ENCODE measurements around the gene OPCML.
A peak's percentile ranks its signal among the peaks of the same experiment; 100 is the strongest.

OPCML gene

DNA sequence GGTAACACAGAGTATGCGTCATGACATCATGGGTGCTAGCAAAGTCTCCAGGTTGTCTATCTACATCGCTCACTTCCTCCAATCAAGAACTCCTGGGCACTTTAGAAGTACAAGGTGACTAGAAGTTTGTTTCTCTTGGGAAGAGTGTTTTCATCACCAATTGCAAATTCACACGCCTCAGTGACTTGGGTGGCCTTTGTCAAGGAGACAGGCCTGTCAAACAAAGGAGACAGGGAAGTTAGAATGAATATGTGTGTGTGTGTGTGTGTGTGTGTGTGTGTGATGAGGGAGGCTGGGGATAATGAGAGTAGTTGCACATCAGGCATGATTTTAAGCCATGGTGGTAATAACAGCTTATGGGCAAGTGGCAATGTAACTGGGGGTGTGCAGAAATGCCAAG, 953.2 kb downstream of the OPCML start:
- DNase-seq (ENCODE audit: low read depth, low spot score) = no peak
- POLR2A ChIA-PET = no interaction called here
- CTCF ChIA-PET = interaction anchor here (3.5 kb wide), 1 partner anchor 361 kb away, joined by 8 read pairs; no protein-coding TSS in a partner anchor
- H3K4me3 ChIP-seq (ENCODE audit: low read depth, low read length) = no peak overlapping the region
- TF ChIP-seq, protein P1, sequence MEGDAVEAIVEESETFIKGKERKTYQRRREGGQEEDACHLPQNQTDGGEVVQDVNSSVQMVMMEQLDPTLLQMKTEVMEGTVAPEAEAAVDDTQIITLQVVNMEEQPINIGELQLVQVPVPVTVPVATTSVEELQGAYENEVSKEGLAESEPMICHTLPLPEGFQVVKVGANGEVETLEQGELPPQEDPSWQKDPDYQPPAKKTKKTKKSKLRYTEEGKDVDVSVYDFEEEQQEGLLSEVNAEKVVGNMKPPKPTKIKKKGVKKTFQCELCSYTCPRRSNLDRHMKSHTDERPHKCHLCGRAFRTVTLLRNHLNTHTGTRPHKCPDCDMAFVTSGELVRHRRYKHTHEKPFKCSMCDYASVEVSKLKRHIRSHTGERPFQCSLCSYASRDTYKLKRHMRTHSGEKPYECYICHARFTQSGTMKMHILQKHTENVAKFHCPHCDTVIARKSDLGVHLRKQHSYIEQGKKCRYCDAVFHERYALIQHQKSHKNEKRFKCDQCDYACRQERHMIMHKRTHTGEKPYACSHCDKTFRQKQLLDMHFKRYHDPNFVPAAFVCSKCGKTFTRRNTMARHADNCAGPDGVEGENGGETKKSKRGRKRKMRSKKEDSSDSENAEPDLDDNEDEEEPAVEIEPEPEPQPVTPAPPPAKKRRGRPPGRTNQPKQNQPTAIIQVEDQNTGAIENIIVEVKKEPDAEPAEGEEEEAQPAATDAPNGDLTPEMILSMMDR (IDR thresholded peaks at IDR 0.05; ENCODE audit: insufficient read depth, low read length, missing control alignments) = no peak

DNA sequence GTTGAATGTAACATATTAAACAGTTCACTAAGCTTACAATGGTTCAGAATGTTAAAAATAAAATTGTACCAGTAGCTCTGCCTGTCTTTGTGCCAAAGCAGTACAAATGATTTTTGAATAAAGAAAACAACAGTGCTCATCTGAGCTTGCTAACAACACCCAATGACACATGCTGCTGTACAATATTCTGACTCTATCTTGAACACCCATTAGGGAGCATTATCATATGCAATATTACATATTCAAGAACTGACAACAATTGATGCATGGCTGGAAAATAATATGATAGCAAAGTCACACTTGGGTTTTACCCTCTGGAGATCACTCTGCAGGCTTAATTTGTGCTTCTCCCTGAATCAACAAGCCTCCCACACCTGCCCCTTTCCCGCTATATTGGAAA, 953.7 kb downstream of the OPCML start:
- no peak overlapping the region for H3K4me3 ChIP-seq (ENCODE audit: low read depth, low read length)
- DNase-seq (ENCODE audit: low read depth, low spot score) = no peak
- CTCF ChIA-PET = interaction anchor here (3.5 kb wide), 1 partner anchor 362 kb away, joined by 8 read pairs; no protein-coding TSS in a partner anchor
- TF ChIP-seq, protein P1 (IDR thresholded peaks at IDR 0.05; ENCODE audit: insufficient read depth, low read length, missing control alignments) = no peak
- POLR2A ChIA-PET = no interaction called here

DNA sequence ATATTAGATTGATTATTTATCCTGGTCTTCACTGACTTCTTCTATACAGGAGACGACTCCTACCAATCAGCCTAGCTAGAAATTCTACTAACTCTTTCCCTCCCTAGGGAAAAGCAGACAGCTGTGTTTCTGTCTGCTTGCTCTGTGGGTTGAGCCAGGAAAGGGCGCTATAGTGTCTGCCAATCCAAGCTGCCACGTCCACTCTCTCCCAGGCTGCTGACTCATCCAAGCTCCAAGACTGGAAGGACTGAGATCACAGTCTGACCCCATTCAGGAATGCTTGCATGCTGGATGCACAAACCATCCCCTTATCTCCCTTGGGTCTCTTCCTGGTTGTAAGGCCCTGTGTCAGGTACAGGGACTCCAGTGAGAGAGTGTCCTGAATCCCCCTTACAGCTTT, 955.6 kb downstream of the OPCML start:
- DNase-seq (ENCODE audit: low read depth, low spot score) = peak; percentile 96
- ChIA-PET CTCF (interaction anchor here (0.9 to 1.2 kb wide), 3 partner anchors 11 to 367 kb away, joined by 3 to 4 read pairs (median 4); no protein-coding TSS in a partner anchor), POLR2A (interaction anchor here (0.6 kb wide), 1 partner anchor 366 kb away, joined by 4 read pairs; no protein-coding TSS in a partner anchor)
- H3K4me3 ChIP-seq (ENCODE audit: low read depth, low read length) = no peak overlapping the region
- TF ChIP-seq, protein P1 (IDR thresholded peaks at IDR 0.05; ENCODE audit: insufficient read depth, low read length, missing control alignments) = no peak

DNA sequence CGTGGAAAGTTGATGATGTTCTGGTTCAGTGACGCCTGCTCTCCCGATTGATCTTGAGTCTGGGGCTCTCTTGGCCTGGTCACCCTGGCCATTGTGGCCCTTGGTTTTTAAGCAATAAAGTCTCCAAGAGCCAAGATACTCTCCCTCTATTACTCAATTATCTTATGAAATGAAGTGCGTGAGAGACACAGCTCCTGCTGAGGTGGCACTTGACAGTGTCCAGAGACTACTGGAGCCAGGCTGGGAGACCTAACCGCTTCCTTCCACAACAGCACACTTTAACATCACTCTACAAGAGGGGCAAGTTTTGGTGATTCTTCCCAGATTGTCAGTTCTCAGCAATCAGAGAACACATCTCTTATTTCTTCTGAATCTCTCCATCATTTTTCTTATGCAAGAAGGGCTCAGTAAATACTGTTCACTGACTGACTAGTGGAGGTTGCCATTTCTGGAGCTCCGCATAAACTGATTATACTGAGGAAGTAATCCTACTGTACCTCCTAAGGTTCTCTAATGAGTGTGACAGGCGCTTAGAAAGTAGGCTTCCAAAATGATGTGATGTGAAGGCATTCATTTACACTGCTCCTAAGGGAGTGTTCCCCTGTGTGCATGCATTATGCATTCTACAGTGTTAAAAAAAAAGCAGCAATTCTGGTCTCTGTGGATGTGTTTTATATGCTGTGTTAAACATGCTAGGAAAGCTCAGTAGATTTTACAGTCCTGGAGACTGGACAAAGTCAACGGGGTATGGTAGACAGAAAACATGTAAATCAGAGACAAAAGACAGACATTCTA, 968.0 kb downstream of the OPCML start:
- ChIA-PET CTCF (interaction anchor here (1.5 kb wide), 1 partner anchor 375 kb away, joined by 3 read pairs; no protein-coding TSS in a partner anchor), POLR2A (no interaction called here)
- DNase-seq (ENCODE audit: low read depth, low spot score) = no peak
- TF ChIP-seq, protein P1 (IDR thresholded peaks at IDR 0.05; ENCODE audit: insufficient read depth, low read length, missing control alignments) = no peak
- H3K4me3 ChIP-seq (ENCODE audit: low read depth, low read length) = no peak overlapping the region

DNA sequence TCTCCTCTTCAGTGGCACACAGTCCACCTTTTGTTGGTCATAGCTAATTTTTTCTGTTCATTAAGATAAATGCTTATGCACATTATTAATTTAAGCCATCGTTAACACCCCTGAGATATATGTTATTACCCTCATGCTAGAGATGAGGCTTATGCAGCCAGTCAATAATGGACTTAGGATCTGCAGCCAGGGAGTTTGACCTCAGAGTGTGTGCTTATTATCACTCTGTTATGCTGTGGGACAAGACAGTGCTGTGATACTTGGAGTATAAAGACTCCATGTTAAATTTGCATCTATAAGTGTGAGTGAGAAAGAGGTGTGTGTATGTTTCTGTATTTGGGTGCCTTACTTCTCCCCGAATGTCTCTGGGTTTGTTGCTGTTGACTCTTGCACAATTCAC, 969.3 kb downstream of the OPCML start:
- TF ChIP-seq, protein P1 (IDR thresholded peaks at IDR 0.05; ENCODE audit: insufficient read depth, low read length, missing control alignments) = no peak
- H3K4me3 ChIP-seq (ENCODE audit: low read depth, low read length) = no peak overlapping the region
- ChIA-PET CTCF (interaction anchor here (1.5 kb wide), 1 partner anchor 8 kb away, joined by 5 read pairs; no protein-coding TSS in a partner anchor), POLR2A (no interaction called here)
- DNase-seq (ENCODE audit: low read depth, low spot score) = no peak

DNA sequence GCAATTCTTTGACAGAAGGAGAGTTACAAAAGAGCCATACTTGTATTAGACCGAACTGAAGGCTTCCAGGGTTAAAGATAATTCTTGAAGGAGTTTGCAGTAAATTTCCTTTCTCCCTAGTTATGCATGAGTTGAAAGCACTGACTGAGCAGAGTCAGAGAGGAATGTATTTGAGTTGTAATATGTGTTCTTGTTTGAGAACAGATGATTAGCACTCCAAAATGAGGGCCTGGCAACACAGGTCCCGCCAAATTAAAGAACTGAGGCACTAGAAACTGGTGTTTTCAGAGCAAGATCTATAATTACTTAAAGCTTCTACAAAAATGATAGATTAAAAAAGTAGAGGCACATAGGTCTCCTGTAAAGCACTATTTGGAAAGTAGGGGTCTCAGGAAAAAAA, 970.4 kb downstream of the OPCML start:
- TF ChIP-seq, protein P1 (IDR thresholded peaks at IDR 0.05; ENCODE audit: insufficient read depth, low read length, missing control alignments) = no peak
- ChIA-PET CTCF (interaction anchor here (1.5 kb wide), 1 partner anchor 9 kb away, joined by 5 read pairs; no protein-coding TSS in a partner anchor), POLR2A (interaction anchor here (0.7 kb wide), 1 partner anchor 10 kb away, joined by 3 read pairs; no protein-coding TSS in a partner anchor)
- no peak for DNase-seq (ENCODE audit: low read depth, low spot score)
- H3K4me3 ChIP-seq (ENCODE audit: low read depth, low read length) = no peak overlapping the region
